Uterus (tissue), 2 donors: ENCODE data around the gene OGA.

ENCODE experiments used
- POLR2A ChIP-seq, 2 donors: fragments of 450-650 bp; IDR thresholded peaks; one replicate each; pipeline ENCODE4 v1.6.1; 2016; ENCODE audit warnings: antibody characterized with exemption in 2 of 2, mild to moderate bottlenecking in 1 of 2, moderate library complexity in 1 of 2
- TF ChIP-seq, protein P1 (sequence below), 4 experiments: fragments of 200-600 bp in 2 of 4; fragments of 450-650 bp in 2 of 4; sonication (generic) in 2 of 4; IDR thresholded peaks; one replicate each; pipeline ENCODE4 v1.5.1; 2016 to 2019; ENCODE audit warnings: antibody characterized with exemption in 4 of 4, mild to moderate bottlenecking in 2 of 4, moderate library complexity in 1 of 4

DNA sequence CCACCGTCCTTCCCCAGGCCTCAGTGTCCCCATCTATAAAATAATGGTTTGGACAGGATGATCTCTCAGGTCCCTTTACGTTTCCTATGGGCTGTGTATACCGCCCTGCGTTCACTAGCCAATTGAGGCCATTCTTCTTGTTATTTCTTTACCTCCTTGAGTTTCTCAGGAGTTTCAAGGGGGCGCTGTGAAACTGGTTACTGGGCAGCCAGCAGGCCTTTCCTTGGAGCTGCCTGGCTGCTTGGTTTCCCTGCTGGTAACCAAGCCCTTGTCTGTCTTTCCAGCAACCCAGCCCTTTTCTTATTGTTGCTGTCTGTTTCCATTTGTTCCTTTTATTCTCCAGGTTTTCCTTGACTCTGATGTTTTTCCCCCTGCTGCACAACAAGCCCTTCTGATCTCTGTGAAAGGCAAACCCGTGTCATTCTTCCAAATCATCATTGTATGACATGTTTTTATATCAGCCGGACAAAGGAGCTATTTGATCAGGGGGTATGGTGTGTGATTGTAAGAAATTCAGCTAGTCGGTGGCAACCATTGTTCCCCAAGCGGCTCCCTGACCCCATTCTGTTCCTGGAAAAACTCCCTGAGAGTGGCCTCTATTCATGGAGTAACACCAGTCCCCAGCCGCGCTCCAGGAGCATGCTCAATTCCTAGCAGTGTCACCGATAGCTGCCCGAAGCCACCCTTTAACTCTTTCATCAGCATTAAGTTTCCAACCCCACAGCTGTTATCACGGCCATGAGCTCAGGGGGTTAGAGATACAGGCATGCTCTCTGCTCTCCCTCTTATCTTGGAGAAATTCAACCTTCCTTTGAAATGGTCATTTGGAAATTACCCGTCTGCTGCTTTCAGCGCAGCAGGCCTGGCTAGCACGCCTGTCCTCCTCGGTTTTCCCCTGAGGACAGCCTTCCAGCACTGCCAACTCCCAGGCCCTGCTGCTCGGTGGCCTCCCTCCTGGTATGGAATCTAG is 68.9 kb downstream of the OGA start:
- TF ChIP-seq POLR2A (IDR thresholded peaks at IDR 0.05), result no peak
- TF ChIP-seq, protein P1, sequence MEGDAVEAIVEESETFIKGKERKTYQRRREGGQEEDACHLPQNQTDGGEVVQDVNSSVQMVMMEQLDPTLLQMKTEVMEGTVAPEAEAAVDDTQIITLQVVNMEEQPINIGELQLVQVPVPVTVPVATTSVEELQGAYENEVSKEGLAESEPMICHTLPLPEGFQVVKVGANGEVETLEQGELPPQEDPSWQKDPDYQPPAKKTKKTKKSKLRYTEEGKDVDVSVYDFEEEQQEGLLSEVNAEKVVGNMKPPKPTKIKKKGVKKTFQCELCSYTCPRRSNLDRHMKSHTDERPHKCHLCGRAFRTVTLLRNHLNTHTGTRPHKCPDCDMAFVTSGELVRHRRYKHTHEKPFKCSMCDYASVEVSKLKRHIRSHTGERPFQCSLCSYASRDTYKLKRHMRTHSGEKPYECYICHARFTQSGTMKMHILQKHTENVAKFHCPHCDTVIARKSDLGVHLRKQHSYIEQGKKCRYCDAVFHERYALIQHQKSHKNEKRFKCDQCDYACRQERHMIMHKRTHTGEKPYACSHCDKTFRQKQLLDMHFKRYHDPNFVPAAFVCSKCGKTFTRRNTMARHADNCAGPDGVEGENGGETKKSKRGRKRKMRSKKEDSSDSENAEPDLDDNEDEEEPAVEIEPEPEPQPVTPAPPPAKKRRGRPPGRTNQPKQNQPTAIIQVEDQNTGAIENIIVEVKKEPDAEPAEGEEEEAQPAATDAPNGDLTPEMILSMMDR (IDR thresholded peaks at IDR 0.05), result no peak
